ENCODE measurements around the gene CLIP2.

GRCh38 chr7:74424291-74424880 lies 135.2 kb downstream of the CLIP2 start:
- TF ChIP-seq EP300 (IDR thresholded peaks at IDR 0.05; ENCODE audit: borderline replicate concordance) = no peak
- TF ChIP-seq TCF12 (IDR thresholded peaks at IDR 0.05; ENCODE audit: low read depth) = no peak
- TF ChIP-seq TEAD4 (IDR thresholded peaks at IDR 0.05) = no peak
- TF ChIP-seq YY1 (IDR thresholded peaks at IDR 0.05; ENCODE audit: low read depth) = no peak
- TF ChIP-seq REST (IDR thresholded peaks at IDR 0.05; ENCODE audit: low read depth) = no peak
- no peak for TF ChIP-seq NFIC (IDR thresholded peaks at IDR 0.05)
- TF ChIP-seq RAD21 (IDR thresholded peaks at IDR 0.05; ENCODE audit: low read depth) = no peak
- TF ChIP-seq USF1 (IDR thresholded peaks at IDR 0.05) = no peak
- no peak for TF ChIP-seq TAF1 (IDR thresholded peaks at IDR 0.05; ENCODE audit: low read depth)
- no peak for TF ChIP-seq CREB1 (IDR thresholded peaks at IDR 0.05; ENCODE audit: low read depth)
- TF ChIP-seq CEBPB (IDR thresholded peaks at IDR 0.05) = no peak
- no peak for TF ChIP-seq MAX (IDR thresholded peaks at IDR 0.05)
- no peak for TF ChIP-seq ZBTB7A (IDR thresholded peaks at IDR 0.05; ENCODE audit: low read depth)
- no peak for TF ChIP-seq FOXM1 (IDR thresholded peaks at IDR 0.05; ENCODE audit: borderline replicate concordance, low read depth)
